Activated T-helper 1 cell treated with anti-CD3 and anti-CD28 coated beads, Interleukin-2, amount 50 U/mL, for 16 hours (primary cell): ENCODE measurements around the gene DHRSX.
"Not testable (repeated sequence)": the region's sequence is repeated elsewhere in the genome, so short reads cannot be mapped to it uniquely, and the experiment has no call there.

Experiments used
- DNase-seq, 2 donors: peaks; one replicate each; pipeline ENCODE4 v3.0.0-alpha.2; 2020; ENCODE audit warnings: low read depth in 1 of 2, low spot score in 1 of 2

Gene DHRSX

DNA sequence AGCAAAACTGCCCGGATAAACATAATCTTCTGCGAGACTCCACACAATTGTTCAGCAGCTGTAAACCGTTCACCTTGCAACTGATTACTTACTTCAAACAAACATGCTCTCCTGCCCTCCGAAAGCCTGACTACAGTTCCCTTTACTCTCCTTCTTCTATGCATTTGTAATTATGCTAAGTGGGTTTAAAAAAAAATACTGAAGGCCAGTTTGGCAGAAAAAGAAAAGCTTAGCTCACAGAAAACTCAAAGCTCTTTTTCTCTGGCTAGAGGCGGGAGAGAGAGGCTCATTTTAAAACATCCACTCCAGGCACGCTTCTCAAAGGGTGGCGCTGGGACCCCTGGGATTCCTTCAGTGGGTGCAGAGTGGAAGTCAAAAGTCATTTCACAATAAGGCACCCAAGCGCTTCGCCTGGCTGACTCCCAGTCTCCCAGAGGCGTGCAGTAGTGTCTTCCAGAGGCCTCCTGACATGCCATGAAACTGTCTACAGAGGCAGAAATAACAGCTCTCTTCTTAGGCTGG lies 1.9 kb downstream of the DHRSX start:
- DNase-seq: no peak

DNA sequence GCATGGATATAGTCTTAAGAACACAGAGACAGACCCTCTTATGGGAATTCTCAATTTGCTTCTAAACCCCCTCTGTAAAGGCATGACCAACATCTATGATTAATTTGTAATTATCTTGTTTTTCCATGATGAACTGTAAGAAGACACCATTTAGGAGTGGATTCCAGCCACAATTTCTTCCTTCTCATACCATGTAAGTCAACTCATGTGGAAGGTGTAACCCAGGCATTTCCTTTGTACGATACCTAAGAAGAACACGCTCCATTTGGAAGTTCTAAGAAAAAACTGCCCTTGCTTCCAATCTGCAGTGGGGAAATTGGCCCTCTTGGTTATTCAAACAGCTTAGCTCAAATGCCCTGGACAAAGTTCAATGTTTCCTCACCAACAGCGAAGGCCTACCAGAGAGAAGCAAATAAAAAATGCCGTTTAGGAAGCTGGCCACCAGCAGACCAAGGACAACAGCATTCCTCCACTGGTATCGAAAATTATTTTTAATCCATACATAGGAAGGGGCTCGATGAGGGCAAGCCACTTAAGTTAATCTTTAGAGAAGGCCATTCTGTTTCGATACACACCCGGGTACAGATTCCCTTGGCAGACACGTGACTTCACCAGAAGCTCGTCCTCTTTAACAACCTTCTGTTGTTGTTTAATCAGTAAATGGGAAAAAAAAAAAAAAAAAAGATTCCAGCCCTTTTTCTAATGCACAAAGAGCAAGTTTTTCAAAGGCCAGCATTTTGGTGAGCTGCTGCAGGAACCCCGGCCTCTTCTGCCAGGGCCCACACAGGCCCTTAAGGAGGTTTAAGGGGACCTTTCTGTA lies 2.6 kb downstream of the DHRSX start:
- DNase-seq: no peak

DNA sequence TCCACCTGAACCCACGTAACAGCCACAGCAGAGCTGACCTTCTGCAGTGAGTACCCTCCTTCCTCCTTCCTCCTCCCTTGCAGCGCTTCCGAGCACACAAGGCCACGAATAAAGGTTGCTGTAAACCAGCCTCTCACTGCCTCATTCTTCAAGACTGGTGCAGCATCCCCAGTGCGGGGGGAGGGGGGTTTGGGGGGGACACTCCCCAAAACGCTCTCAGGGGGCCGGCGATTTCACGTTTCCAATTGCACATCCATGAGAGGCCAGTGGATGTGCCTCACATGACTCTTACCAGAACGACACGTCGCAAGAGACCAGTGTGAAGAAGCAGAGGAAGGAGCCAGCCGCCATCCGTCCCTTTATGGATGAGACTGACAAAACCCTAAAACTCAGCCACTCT lies 5.2 kb downstream of the DHRSX start:
- DNase-seq: no peak

DNA sequence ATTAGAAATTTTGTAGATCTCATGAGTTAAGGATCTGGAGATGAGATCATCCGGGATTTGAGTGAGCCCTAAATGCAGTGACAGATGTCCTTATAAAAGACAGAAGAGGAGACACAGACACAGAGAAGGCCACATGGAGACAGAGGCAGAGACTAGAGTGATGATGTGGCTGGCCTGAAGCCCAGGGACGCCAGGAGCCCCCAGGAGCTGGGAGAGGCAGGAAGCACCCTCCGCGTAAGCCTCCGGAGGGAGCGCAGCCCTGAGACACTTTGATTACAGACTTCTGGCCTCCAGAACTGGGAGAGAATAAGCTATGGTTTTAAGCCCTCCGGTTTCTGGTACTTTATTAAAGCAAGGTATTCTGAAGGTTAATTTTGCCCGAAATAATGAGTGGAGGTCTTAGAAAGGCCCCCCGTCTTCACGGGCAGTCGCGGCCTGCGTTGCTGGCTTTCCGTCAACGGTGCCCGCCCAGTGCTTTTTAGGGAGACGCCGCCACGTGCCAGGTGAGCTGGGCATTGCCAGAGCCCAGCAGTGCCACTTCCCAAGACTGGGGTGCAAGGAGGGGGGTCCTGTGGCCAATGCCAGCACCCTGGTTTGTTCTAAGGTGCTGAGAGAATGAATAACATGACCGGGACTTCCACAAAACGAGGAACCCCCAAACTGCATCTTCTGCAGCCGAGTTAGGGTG lies 8.1 kb downstream of the DHRSX start:
- no peak for DNase-seq

GRCh38 chrX:2490634-2491033 lies 10.1 kb downstream of the DHRSX start:
- no peak for DNase-seq

- no peak for DNase-seq
Measured at GRCh38 chrX:2489446-2490445, 11.0 kb downstream of the DHRSX start.

DNA sequence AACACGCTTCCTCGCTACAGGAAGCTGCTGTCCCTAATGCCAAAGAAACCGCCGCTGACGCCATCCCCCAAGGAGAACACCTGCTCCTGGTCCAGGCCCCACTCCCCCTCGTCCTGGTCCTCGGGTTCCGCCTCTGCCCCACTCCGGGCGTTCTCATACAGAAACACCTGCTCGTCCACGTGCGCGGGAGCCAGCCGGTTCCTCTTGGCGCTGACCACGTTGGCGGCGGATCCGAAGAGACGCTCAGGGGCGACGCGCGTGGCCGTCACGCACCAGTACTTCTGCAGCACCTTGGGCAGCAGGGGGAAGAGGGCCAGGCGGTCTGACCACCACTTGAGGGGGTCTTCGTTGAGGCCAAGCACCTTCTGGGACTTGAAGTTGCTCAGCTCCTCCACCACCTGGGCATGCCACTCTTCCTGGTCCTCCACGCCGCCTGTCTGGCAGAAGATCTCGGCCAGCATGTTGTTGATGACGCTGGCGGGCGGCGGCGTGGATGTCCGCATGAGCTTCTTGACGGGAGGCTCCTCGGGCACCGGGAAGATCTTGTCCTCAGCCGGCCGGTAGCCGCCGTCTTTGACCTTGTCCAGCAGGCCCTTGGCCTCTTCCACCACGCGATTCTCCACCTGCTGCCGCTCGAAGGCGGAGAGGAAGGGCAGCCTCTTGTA lies 12.0 kb downstream of the DHRSX start:
- DNase-seq: no peak

DNA sequence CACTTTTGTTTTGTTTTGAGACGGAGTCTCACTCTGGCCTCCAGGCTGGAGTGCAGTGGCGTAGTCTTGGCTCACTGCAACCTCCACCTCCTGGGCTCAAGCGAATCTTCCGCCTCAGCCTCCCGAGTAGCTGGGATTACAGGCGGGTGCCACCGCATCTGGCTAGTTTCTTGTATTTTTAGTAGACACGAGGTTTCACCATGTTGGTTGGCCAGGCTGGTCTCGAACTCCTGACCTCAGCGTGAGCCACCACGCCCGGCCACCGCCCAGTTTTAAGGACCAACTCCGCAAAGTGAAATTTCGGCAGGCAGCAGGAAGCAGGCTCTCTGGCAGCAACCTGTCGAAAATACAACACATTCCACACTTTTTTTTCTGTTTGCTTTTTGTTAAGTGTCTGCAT lies 13.4 kb downstream of the DHRSX start:
- DNase-seq: no peak

DNA sequence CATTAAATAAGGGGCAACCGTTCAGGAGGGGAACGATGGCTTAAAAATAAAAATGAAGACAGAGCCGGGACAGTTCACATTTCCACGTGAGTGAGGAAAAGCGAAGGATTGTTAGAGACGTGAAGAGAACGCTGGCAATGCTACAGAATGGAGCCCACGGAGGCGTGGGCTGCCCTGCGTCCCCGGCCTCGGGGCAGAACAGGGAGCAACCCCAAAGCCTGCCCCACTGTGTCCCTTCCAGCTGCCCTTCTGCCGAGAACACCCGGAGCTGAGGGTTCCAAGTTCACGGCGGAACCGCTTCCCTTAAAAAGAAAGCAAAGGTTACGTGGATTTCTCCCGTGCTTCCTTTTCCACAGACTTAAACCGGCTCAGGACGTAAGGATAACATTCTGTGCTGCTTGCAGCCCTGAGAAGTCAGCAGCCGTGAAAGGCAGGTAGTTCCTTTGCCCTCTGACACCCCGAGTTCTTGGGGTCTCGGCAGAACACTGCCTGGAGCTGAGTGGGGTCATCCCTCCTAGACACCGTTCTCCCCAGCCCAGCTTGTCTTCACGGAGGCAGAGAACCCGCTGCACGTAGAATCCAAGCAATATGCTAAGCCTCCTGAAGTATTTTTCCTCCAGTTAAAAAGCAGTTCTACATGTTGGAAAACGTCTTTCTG lies 14.2 kb downstream of the DHRSX start:
- no peak for DNase-seq

- no peak for DNase-seq
Measured at GRCh38 chrX:2485789-2486345, 14.9 kb downstream of the DHRSX start.

GRCh38 chrX:2484721-2485648 lies 15.8 kb downstream of the DHRSX start:
- DNase-seq: no peak

DNA sequence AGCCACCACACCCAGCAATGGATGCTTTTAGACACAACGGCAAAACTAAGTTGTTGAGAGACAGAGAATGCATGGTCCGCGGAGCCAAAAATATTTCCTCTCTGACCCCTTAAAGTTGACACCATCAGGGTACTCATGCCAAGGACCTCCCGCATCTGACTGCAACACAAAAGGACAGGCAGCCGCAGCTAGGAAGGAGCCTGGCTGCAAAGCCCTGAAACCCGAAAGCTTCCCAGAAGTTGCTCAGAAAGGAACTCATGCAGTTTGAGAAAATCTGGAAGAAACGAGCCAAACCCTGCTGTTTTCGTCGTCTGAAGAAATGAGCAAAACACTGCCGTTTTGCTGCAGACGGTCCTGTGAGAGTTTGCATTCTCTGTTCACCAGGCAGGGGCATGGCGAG lies 16.5 kb downstream of the DHRSX start:
- no peak for DNase-seq

DNA sequence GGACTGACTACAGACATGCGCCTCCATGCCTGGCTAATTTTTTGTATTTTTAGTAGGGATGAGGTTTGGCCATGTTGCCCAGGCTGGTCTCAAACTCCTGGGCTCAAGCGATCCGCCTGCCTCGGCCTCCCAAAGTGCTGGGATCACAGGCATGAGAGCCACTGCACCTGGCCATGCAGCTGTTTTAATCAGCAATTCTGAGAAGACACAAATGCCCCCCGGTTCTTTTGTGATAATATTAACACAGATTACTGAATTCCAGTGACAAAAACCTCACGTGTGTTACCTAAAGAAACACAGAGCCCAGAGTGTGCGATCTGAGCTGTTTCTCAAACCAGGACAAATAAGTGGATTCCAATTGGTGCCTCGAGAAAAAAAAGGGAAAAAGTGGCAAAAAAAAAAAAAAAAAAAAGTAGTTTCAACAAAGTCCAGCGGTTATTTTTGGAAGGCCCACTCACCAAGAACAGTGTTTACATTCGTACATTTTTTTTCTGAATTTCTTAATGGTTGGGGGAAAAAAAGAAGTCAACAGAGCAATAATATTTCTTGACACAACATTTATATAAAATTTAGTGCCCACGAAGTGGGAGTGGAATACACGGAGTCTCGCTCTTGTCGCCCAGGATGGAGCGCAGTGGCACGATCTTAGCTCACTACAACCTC lies 17.2 kb downstream of the DHRSX start:
- no peak for DNase-seq

DNA sequence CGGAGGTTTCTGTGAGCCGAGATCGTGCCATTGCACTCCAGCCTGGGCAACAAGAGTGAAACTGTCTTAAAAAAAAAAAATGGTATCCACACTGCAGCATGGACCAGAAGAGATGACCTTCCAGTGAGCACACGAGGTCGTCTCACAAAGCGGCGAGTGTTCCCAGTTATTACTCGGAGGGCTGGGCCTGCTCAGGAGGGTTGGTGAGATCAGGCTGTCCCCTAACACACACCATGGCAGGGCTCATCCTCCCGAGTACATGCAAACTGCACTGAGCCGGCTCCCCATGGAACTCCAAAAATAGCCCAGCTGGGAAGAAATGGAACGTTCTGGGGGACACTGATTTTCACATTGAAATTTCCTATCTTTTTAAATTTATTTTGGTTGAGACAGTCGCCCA lies 19.2 kb downstream of the DHRSX start:
- DNase-seq: not testable (repeated sequence)

DNA sequence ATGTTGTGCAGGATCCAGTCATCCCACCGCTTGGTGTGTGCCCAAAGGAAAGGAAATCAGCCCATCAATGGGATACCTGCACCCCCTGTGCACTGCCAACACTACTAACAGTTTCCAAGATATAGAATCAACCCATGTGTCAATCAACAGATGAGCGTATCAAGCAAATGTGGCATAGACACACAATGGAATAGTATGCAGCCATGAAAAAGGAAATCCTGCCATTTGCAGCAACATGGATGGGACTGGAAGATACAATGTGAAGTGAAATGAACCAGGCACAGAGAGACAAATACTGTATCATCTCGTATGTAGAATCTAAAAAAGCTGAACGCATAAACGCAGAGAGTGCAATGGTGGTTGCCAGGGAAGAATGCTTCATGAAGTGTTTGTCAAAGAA lies 20.8 kb downstream of the DHRSX start:
- not testable (repeated sequence) for DNase-seq

GRCh38 chrX:2479420-2479780 lies 21.4 kb downstream of the DHRSX start:
- no peak for DNase-seq

DNA sequence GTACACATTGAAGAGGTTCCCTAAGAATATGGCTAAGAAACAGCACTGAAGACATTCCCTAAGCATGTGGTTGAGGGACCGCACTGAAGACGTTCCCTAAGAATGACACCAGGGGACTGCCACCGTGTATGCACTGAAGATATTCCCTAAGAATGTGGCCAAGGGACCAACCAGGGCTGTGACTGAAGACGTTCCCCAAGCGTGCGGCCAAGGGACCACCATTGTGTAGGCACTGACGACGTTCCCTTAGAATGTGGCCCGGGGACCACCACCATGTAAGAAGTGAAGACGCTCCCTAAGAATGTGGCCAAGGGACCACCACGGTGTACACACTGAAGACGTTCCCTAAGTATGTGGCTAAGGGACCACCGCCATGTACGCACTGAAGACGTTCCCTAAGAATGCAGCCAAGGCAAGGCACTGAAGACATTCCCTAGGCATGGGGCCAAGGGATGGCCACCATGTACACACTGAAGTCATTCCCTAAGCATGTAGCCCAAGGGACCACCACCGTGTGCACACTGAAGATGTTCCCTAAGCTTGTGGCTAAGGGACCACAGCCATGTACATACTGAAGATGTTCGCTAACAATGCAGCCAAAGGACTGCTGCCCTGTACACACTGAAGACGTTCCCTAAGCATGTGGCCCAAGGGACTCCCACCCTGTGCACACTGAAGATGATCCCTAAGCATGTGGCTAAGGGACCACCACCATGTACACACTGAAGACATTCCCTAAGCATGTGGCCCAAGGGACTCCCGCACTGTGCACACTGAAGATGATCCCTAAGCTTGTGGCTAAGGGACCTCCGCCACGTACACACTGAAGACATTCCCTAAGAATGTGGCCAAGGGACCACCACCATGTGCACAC lies 22.0 kb downstream of the DHRSX start:
- DNase-seq: no peak
